Measurements from ENCODE around the gene PIK3R5. TPM values are rescaled to one million over a fixed set of nuclear protein-coding genes. Genes with fewer than 3 reads are reported as not detected.
"Not testable (repeated sequence)": the region's sequence is repeated elsewhere in the genome, so short reads cannot be mapped to it uniquely, and the experiment has no call there.

Gene PIK3R5
- total RNA-seq, 4 donors from 2014 or later = 3.6 to 12.0 (median 8.2) TPM

DNA sequence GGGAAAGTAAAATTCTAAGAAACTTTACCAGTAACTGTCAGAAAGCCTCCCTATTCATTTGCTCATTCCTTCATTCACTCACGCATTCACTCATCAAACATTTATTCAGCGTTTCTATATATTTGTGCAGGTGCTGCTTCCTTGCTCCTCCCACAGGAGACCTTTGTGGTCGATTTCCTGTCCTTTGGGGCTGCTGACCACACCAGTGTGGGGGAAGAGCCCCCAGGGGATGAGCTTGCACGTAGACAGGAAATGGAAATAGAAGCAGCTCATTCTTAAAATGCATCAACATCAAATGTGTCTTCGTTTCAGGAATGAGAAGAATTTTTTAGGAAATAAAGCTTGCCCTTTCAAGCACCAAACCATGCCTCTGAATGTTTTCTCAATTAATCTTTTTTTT lies 107.6 kb downstream of the PIK3R5 start:
- intact Hi-C loops (cut with DNase I; ENCODE audit: low total_unique reads) = no loop called here
- WGBS, 2 donors = 14 to 30% methylated on average over 5 of the region's 5 CpGs
- DNase-seq (ENCODE audit: low spot score in 2 of 2) = no peak
- TF ChIP-seq CTCF (IDR thresholded peaks at IDR 0.05) (no peak), POLR2A (IDR thresholded peaks at IDR 0.05) (no peak)
- no peak overlapping the region for H3K4me3 ChIP-seq (ENCODE audit: low read depth, poor library complexity, severe bottlenecking)

DNA sequence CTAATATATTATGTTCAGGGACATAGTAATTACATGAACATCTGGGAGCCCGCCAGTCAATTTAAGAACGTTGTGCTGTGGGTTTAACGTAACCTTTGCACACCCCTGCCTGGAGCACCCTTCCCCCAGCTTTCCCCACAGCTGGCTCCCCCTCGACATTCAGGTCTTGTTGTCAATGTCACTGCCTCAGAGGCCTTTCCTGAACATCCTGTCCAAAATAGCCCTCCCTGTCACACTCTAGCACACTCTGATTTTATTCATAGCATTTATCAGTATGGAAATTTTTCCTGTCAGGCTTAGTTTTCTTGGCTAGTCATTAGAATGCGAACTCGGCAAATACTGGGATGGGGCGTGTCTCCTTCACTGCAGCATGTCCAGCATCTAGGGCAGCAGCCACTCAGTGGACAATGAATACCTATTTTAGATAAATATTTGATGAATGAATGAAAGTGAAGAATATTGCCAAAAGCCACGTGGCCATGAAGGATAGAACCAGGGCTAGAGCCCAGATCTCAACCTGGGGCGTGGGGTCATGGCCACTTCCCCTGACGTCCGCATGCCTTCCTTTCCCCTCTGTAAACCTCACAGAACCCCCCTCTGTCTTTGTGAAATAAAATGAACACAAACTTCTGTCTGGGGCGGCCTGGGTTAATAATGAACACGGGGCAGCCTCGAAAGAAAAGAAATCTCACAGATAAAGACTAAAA lies 108.5 kb downstream of the PIK3R5 start:
- peak in 1 of 2 donors; percentile 52 for DNase-seq (ENCODE audit: low spot score in 2 of 2)
- WGBS, 2 donors = 40 to 44% methylated on average over 14 of the region's 14 CpGs
- TF ChIP-seq CTCF (IDR thresholded peaks at IDR 0.05) (no peak), POLR2A (IDR thresholded peaks at IDR 0.05) (no peak)
- H3K4me3 ChIP-seq (ENCODE audit: low read depth, poor library complexity, severe bottlenecking) = no peak overlapping the region
- intact Hi-C loops (cut with DNase I; ENCODE audit: low total_unique reads) = no loop called here

- DNase-seq (ENCODE audit: low spot score in 2 of 2) = peak in 1 of 2 donors; percentile 53
- intact Hi-C loops (cut with DNase I; ENCODE audit: low total_unique reads); H3K4me3 ChIP-seq (ENCODE audit: low read depth, poor library complexity, severe bottlenecking): not testable (repeated sequence)
- 84 to 94% methylated on average over 6 of the region's 6 CpGs for WGBS, 2 donors
Measured at GRCh38 chr17:8856205-8856603, 109.3 kb downstream of the PIK3R5 start.

DNA sequence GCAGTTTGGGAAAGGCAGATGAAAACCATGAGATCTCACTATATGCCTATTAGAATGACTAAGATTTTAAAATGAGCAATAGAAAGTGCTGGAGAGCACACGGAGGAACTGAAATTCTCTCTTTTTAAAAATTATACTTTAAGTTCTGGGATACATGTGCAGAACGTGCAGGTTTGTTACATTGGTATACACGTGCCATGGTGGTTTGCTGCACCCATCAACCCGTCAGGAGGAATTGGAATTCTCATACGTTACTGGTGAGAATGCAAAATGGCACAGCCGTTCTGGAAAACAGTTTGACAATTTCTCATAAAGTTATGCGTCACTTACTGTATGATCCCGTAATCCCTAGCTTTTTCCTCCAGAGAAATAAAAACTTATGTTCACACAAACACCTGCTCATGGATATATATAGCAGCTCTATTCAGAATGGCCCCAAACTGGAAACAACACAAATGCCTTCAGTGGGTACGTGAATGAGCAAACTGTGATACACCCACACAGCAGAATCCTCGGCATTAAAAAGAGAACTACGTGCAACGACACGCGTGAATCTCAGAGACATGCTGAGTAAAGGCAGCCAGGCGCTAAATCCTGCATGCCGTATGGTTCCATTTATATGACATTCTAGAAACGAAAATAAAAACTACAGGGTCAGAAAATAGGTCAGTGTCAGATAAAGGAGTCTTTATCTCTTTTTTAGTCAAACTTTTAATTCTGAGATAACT lies 109.9 kb downstream of the PIK3R5 start:
- WGBS, 2 donors = 33 to 39% methylated on average over 17 of the region's 17 CpGs
- H3K4me3 ChIP-seq (ENCODE audit: low read depth, poor library complexity, severe bottlenecking) = no peak overlapping the region
- TF ChIP-seq CTCF (IDR thresholded peaks at IDR 0.05) (no peak), POLR2A (IDR thresholded peaks at IDR 0.05) (no peak)
- intact Hi-C loops (cut with DNase I; ENCODE audit: low total_unique reads) = no loop called here
- peak in 1 of 2 donors; percentile 54 for DNase-seq (ENCODE audit: low spot score in 2 of 2)

DNA sequence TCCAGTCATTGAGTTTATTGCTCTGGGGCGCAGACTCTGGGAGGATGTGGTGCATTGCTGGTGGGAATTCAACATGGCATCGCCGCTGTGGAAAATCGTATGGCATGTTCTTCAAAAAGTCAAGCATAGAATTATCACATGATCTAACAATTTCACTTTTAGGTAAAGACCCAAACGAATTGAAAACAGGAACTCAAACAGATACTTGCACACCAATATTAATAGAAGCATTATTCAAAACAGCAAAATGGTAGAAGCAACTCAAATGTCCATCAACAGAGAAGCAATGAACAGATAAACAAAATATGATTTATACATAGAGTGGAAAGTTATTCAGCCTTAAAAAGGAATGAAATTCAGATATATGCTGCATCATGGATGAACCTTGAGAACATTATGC lies 113.9 kb downstream of the PIK3R5 start:
- no peak for DNase-seq (ENCODE audit: low spot score in 2 of 2)
- intact Hi-C loops (cut with DNase I; ENCODE audit: low total_unique reads) = no loop called here
- WGBS, 2 donors = 86 to 87% methylated on average over 5 of the region's 5 CpGs
- no peak overlapping the region for H3K4me3 ChIP-seq (ENCODE audit: low read depth, poor library complexity, severe bottlenecking)
- TF ChIP-seq POLR2A (IDR thresholded peaks at IDR 0.05) = no peak
- no peak for TF ChIP-seq CTCF (IDR thresholded peaks at IDR 0.05)

- 79 to 85% methylated on average over 4 of the region's 4 CpGs for WGBS, 2 donors
- TF ChIP-seq POLR2A (IDR thresholded peaks at IDR 0.05) (no peak), CTCF (IDR thresholded peaks at IDR 0.05) (no peak)
- DNase-seq (ENCODE audit: low spot score in 2 of 2) = peak in 1 of 2 donors; percentile 21
- intact Hi-C loops (cut with DNase I; ENCODE audit: low total_unique reads) = no loop called here
- no peak overlapping the region for H3K4me3 ChIP-seq (ENCODE audit: low read depth, poor library complexity, severe bottlenecking)
Measured at GRCh38 chr17:8849311-8850041, 116.0 kb downstream of the PIK3R5 start.

Measured in lower leg skin (tissue), 4 donors.